MM.1S (cell line): ENCODE data around the gene OR2F1.

Source experiments
- DNase-seq: peaks from one replicate; pipeline ENCODE4 v3.0.0-alpha.2; 2015
- H2AFZ ChIP-seq: fragments of 300-600 bp; sonication (generic); 2 replicates; pipeline ENCODE4 v1.6.0; 2016; ENCODE audit warnings: antibody characterized with exemption, low read length
- H3F3A ChIP-seq: fragments of 300-600 bp; sonication (generic); 2 replicates; pipeline ENCODE4 v1.6.1; 2016; ENCODE audit warnings: mild to moderate bottlenecking, antibody characterized with exemption, low read length, moderate library complexity, mixed read lengths; ENCODE audit not compliant: insufficient read depth
- H3K27ac ChIP-seq: fragments of 300-600 bp; sonication (generic); 2 replicates; pipeline ENCODE4 v1.5.1; 2016; ENCODE audit warnings: mild to moderate bottlenecking, low read length
- H3K27me3 ChIP-seq: fragments of 300-600 bp; sonication (generic); replicated peaks from 2 replicates; pipeline ENCODE4 v1.6.0; 2016; ENCODE audit warnings: low read length; ENCODE audit not compliant: insufficient read depth
- H3K36me3 ChIP-seq: fragments of 300-600 bp; sonication (generic); replicated peaks from 2 replicates; pipeline ENCODE4 v1.6.1; 2016; ENCODE audit warnings: mild to moderate bottlenecking, low read length, mixed read lengths; ENCODE audit not compliant: insufficient read depth
- H3K4me1 ChIP-seq: fragments of 300-600 bp; sonication (generic); 2 replicates; pipeline ENCODE4 v1.6.1; 2016; ENCODE audit warnings: low read length, mixed read lengths
- H3K4me2 ChIP-seq: fragments of 300-600 bp; sonication (generic); 2 replicates; pipeline ENCODE4 v1.6.0; 2016; ENCODE audit warnings: low read depth, low read length
- H3K4me3 ChIP-seq: fragments of 300-600 bp; sonication (generic); 2 replicates; pipeline ENCODE4 v1.5.1; 2016; ENCODE audit warnings: low read length, mixed read lengths
- H3K79me2 ChIP-seq: fragments of 300-600 bp; sonication (generic); 2 replicates; pipeline ENCODE4 v1.6.1; 2016; ENCODE audit warnings: mixed run types, low read length, mixed read lengths
- H3K9ac ChIP-seq: fragments of 300-600 bp; sonication (generic); 2 replicates; pipeline ENCODE4 v1.6.1; 2016; ENCODE audit warnings: low read length, mixed read lengths
- H3K9me2 ChIP-seq: fragments of 300-600 bp; sonication (generic); replicated peaks from 2 replicates; pipeline ENCODE4 v1.6.1; 2016; ENCODE audit warnings: mild to moderate bottlenecking, low read length, mixed read lengths; ENCODE audit not compliant: insufficient read depth
- H3K9me3 ChIP-seq: fragments of 300-600 bp; sonication (generic); replicated peaks from 2 replicates; pipeline ENCODE4 v1.6.1; 2016; ENCODE audit warnings: mild to moderate bottlenecking, low read length, mixed read lengths; ENCODE audit not compliant: insufficient read depth
- H4K20me1 ChIP-seq: fragments of 300-600 bp; sonication (generic); 2 replicates; pipeline ENCODE4 v1.6.1; 2016; ENCODE audit warnings: mild to moderate bottlenecking, low read length, moderate library complexity, mixed read lengths; ENCODE audit not compliant: insufficient read depth
- EZH2 ChIP-seq: fragments of 300-600 bp; sonication (generic); optimal IDR thresholded peaks from 2 replicates; pipeline ENCODE3; 2017; ENCODE audit warnings: low read depth, mild to moderate bottlenecking, antibody characterized with exemption, low read length, mixed read lengths
- EZH2phosphoT487 ChIP-seq: fragments of 300-600 bp; sonication (generic); IDR thresholded peaks from 2 replicates; pipeline ENCODE4 v1.6.1; 2018; ENCODE audit warnings: antibody characterized with exemption, low read length
- TF ChIP-seq, protein P1 (sequence below): fragments of 300-600 bp; sonication (generic); IDR thresholded peaks from 2 replicates; pipeline ENCODE4 v1.5.1; 2016; ENCODE audit warnings: antibody characterized with exemption, low read length, mixed read lengths

Gene OR2F1

DNA sequence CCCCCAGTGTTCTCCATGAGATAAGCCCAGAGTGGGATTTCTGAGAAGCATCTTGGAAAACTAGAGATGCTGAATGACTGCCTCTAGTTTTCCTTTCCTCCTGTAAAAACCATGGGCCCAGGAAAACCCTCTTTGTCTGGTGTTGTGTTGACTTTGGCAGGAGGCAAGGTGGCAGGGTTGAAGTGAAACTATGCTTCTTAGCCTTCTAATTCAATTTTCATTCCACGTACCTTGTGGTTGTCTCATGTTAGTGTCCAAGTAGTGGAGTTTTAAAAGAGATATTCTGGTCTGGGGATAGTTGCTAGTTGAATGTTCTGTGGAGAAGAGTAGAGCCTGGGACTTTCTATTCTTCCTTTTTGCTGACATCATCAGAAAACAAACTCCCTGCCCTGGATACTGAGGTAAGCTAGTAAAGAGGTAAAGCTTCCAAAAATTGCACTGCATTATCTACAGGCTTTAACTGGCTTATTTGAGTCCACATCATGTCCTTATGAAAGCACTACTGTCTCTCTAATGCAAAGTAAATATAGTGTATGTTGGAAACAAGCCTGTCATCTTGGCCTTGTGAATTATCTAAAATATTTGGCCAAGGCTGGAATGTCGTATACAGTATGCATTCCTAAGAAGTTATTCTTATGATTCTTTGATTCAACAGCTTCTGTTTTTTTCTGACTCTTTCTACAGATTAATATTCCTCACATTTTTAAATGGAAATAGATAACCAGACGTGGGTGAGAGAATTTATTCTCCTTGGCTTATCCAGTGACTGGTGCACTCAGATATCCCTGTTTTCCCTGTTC lies 19.9 kb upstream of the OR2F1 start, which contains the start of gene OR2F2:
Gene OR2F2, plus strand, starts transcription at position 708 of the 800 bp plus-strand sequence. Its CDS starts 0 bp downstream, at position 708.
- Histone ChIP-seq H3F3A (no peaks in the 10 kb centered on the region), H3K4me1 (no peaks in the 10 kb centered on the region), H3K27me3 (no peaks in the 10 kb centered on the region), H3K4me3 (no peak within 1 kb of the TSS), H2AFZ (no peak within 1 kb of the TSS), H3K27ac (no peak within 1 kb of the TSS), H3K36me3 (no peaks in the 10 kb centered on the region), H3K9ac (no peak within 1 kb of the TSS), H3K9me2 (no peaks in the 10 kb centered on the region), H3K79me2 (no peaks in the 10 kb centered on the region), H3K9me3 (no peaks in the 10 kb centered on the region), H3K4me2 (no peak within 1 kb of the TSS), H4K20me1 (no peaks in the 10 kb centered on the region)
- TF ChIP-seq, protein P1, sequence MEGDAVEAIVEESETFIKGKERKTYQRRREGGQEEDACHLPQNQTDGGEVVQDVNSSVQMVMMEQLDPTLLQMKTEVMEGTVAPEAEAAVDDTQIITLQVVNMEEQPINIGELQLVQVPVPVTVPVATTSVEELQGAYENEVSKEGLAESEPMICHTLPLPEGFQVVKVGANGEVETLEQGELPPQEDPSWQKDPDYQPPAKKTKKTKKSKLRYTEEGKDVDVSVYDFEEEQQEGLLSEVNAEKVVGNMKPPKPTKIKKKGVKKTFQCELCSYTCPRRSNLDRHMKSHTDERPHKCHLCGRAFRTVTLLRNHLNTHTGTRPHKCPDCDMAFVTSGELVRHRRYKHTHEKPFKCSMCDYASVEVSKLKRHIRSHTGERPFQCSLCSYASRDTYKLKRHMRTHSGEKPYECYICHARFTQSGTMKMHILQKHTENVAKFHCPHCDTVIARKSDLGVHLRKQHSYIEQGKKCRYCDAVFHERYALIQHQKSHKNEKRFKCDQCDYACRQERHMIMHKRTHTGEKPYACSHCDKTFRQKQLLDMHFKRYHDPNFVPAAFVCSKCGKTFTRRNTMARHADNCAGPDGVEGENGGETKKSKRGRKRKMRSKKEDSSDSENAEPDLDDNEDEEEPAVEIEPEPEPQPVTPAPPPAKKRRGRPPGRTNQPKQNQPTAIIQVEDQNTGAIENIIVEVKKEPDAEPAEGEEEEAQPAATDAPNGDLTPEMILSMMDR: no peak
- TF ChIP-seq EZH2phosphoT487 (no peak), EZH2 (no peak)
- no peak for DNase-seq

DNA sequence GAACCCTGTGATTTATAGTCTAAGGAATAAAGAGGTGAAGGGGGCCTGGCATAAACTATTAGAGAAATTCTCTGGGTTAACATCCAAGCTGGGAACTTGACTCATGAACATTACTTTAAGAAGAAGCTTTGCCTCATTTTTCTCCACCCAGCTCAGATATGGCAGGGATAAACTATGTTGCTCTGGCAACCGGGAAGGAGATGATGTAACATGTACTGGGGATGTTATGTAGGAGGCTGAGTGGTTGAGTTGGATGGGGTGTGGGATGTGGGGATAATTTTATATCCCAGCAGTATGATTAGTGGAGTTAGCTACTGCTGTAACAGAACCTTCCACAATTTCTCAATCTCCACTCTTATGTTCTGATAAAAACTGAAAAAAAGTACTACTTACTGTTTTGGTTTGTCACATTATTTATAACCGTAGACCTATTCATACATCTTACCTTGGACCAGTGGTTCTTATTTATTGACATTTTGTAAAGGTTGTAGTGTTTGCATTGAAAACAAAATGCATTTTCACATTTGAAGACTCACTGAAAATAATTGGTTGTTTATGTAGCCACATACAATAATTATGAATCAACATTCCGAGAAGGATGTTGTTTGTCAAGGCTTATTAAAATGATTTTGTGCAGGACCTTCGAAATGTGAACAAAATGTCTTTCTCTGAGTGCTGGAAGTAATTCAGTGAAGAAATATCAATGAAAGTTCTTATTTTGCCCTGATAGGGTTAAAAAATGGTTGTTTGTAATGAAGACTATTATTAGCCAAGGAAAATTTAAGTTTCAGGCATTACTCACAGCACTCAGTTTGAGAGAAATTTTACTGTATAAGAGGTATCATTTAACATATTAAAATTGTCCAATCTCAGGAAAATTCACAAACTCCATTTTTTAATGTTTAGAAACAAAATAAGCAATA lies 18.3 kb upstream of the OR2F1 start:
- Histone ChIP-seq H3K27me3 (no peaks in the 10 kb centered on the region), H3K4me1 (no peaks in the 10 kb centered on the region), H3K27ac (no peak overlapping the region), H3F3A (no peaks in the 10 kb centered on the region), H2AFZ (no peak overlapping the region), H3K9ac (no peak overlapping the region), H3K9me3 (no peaks in the 10 kb centered on the region), H3K4me2 (no peak overlapping the region), H3K36me3 (no peaks in the 10 kb centered on the region), H3K4me3 (no peak overlapping the region), H3K79me2 (no peaks in the 10 kb centered on the region), H4K20me1 (no peaks in the 10 kb centered on the region), H3K9me2 (no peaks in the 10 kb centered on the region)
- TF ChIP-seq, protein P1: no peak
- TF ChIP-seq EZH2phosphoT487 (no peak), EZH2 (no peak)
- DNase-seq: no peak

DNA sequence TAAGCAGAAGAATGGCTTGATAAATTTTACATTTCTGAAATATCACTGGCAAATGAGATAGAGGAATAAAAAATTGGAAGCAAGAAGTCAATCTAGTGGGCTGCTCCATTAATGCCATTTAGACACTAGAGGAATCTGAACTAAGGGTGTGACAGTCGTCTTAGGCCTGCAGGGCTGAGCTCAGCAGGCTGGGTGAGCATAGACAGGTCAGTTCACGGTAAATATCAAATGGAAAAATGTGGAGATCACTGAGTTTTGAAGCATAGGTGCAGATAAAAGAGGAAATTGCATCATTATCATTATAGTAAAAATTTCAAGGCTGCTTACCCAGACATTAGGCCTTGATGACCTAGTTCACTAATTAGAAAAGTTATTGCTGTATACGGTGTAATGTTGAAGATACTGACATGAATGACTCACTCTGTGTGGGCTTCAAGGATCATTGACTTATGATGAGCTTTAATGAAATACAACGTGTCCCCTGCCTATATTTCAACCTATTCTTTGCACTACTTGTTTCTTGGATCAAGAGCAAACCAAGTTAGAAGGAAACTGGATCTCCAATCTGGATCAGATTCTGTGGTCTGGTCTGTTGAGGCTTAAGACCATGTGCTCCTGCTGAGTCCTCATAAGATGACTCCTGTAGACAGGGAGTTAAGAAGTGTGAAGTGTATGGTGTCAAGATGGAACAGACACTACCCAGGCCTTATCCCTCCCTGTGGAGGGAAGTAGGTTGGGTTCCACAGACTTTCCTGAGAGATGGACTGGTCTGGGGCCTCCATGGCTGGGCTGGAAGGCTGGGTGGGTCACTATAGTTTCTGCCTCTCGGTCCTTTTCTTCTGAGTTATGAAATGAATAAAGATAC lies 16.0 kb upstream of the OR2F1 start:
- no peak for TF ChIP-seq EZH2phosphoT487
- no peak for TF ChIP-seq EZH2
- no peak for DNase-seq
- Histone ChIP-seq H3F3A (no peaks in the 10 kb centered on the region), H3K27ac (no peak overlapping the region), H3K9me2 (no peaks in the 10 kb centered on the region), H3K9ac (no peak overlapping the region), H3K4me2 (no peak overlapping the region), H3K36me3 (no peaks in the 10 kb centered on the region), H3K4me3 (no peak overlapping the region), H3K4me1 (no peaks in the 10 kb centered on the region), H4K20me1 (no peaks in the 10 kb centered on the region), H3K27me3 (no peaks in the 10 kb centered on the region), H3K9me3 (no peaks in the 10 kb centered on the region), H3K79me2 (no peaks in the 10 kb centered on the region), H2AFZ (no peak overlapping the region)
